ENCODE results near the gene GSTK1.

GSTK1 gene

GRCh38 chr7:143272871-143273270 is 9.6 kb downstream of the GSTK1 start:
- no peak for DNase-seq (ENCODE audit: low spot score)
- in situ Hi-C loops (cut with MboI; ENCODE audit: low pct_unique_long_range_greater_than_20kb, low sequenced_read_pairs, unreplicated experiment): no loop called here
- TF ChIP-seq CTCF (IDR thresholded peaks at IDR 0.05; ENCODE audit: extremely low read depth, insufficient read depth, missing control alignments): no peak

GRCh38 chr7:143279186-143280098 is 16.2 kb downstream of the GSTK1 start:
- in situ Hi-C loops (cut with MboI; ENCODE audit: low pct_unique_long_range_greater_than_20kb, low sequenced_read_pairs, unreplicated experiment): no loop called here
- no peak for DNase-seq (ENCODE audit: low spot score)
- no peak for TF ChIP-seq CTCF (IDR thresholded peaks at IDR 0.05; ENCODE audit: extremely low read depth, insufficient read depth, missing control alignments)

GRCh38 chr7:143280160-143280559 is 16.9 kb downstream of the GSTK1 start:
- DNase-seq (ENCODE audit: low spot score): no peak
- in situ Hi-C loops (cut with MboI; ENCODE audit: low pct_unique_long_range_greater_than_20kb, low sequenced_read_pairs, unreplicated experiment): no loop called here
- no peak for TF ChIP-seq CTCF (IDR thresholded peaks at IDR 0.05; ENCODE audit: extremely low read depth, insufficient read depth, missing control alignments)

- no peak for TF ChIP-seq CTCF (IDR thresholded peaks at IDR 0.05; ENCODE audit: extremely low read depth, insufficient read depth, missing control alignments)
- no peak for DNase-seq (ENCODE audit: low spot score)
- in situ Hi-C loops (cut with MboI; ENCODE audit: low pct_unique_long_range_greater_than_20kb, low sequenced_read_pairs, unreplicated experiment): no loop called here
Observed at GRCh38 chr7:143280566-143280965, 17.3 kb downstream of the GSTK1 start.

- in situ Hi-C loops (cut with MboI; ENCODE audit: low pct_unique_long_range_greater_than_20kb, low sequenced_read_pairs, unreplicated experiment): no loop called here
- TF ChIP-seq CTCF (IDR thresholded peaks at IDR 0.05; ENCODE audit: extremely low read depth, insufficient read depth, missing control alignments): no peak
- no peak for DNase-seq (ENCODE audit: low spot score)
Observed at GRCh38 chr7:143281529-143281928, 18.3 kb downstream of the GSTK1 start.

GRCh38 chr7:143282124-143282523 is 18.9 kb downstream of the GSTK1 start:
- in situ Hi-C loops (cut with MboI; ENCODE audit: low pct_unique_long_range_greater_than_20kb, low sequenced_read_pairs, unreplicated experiment): no loop called here
- DNase-seq (ENCODE audit: low spot score): no peak
- no peak for TF ChIP-seq CTCF (IDR thresholded peaks at IDR 0.05; ENCODE audit: extremely low read depth, insufficient read depth, missing control alignments)
